SK-N-SH (cell line): ENCODE data around the gene BABAM2.

Experiments used
- CTCF ChIP-seq: fragments of 200-600 bp; sonication (generic); IDR thresholded peaks from 2 replicates; pipeline ENCODE4 v1.6.1; 2017; ENCODE audit warnings: antibody characterized with exemption, mild to moderate bottlenecking, moderate library complexity
- GABPA ChIP-seq: IDR thresholded peaks from 2 replicates; pipeline ENCODE4 v1.4.0; 2012; ENCODE audit warnings: low read depth, mild to moderate bottlenecking

DNA sequence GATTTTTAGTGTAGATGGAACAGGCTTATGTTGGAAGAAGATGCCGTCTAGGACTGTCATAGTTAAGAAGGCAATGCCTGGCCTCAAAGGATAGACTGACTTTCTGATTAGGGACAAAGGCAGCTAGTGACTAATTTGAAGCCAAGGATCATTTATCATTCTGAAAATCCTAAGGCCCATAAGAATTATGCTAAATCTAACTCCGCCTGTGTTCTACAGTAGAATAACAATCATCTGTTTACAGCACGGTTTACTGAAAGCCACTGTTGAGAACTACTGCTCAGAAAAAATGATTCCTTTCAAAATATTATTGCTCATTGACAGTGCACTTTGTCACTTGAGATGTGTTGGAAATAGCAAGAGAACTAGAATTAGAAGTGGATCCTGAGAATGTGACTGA is 44.5 kb downstream of the BABAM2 start:
- no peak for TF ChIP-seq CTCF
- no peak for TF ChIP-seq GABPA
